Measurements from ENCODE around the gene FOXK2. TPM values are rescaled to one million over a fixed set of nuclear protein-coding genes. Genes with fewer than 3 reads are reported as not detected.

FOXK2 gene
- 10 to 100 TPM in 11 of 12 donors, not detected in 1; 33.6 to 62.0 (median 41.4) TPM for polyA plus RNA-seq (ENCODE audit: insufficient read length in 12 of 12)
- long read RNA-seq, donor 1, full-length matches to known transcripts, result 19 of 63 reads
- long read RNA-seq, donor 1, partial matches to known transcripts, result 35 of 63 reads
- long read RNA-seq, donor 1, other reads (novel, unspliced or antisense), result 9 of 63 reads
- long read RNA-seq, donor 2, full-length matches to known transcripts, result 22 of 49 reads
- long read RNA-seq, donor 2, partial matches to known transcripts, result 27 of 49 reads
- long read RNA-seq, donor 2, other reads (novel, unspliced or antisense), result 0 of 49 reads
- long read RNA-seq, donor 3, full-length matches to known transcripts, result 3 of 8 reads
- long read RNA-seq, donor 3, partial matches to known transcripts, result 5 of 8 reads
- long read RNA-seq, donor 3, other reads (novel, unspliced or antisense), result 0 of 8 reads
- long read RNA-seq, donor 4, full-length matches to known transcripts, result 6 of 6 reads
- long read RNA-seq, donor 4, partial matches to known transcripts, result 0 of 6 reads
- long read RNA-seq, donor 4, other reads (novel, unspliced or antisense), result 0 of 6 reads
- long read RNA-seq, donor 5, full-length matches to known transcripts, result 11 of 366 reads
- long read RNA-seq, donor 5, partial matches to known transcripts, result 355 of 366 reads
- long read RNA-seq, donor 5, other reads (novel, unspliced or antisense), result 0 of 366 reads
- long read RNA-seq, donor 6, full-length matches to known transcripts, result 8 of 13 reads
- long read RNA-seq, donor 6, partial matches to known transcripts, result 5 of 13 reads
- long read RNA-seq, donor 6, other reads (novel, unspliced or antisense), result 0 of 13 reads
- long read RNA-seq, donor 7, full-length matches to known transcripts, result 5 of 5 reads
- long read RNA-seq, donor 7, partial matches to known transcripts, result 0 of 5 reads
- long read RNA-seq, donor 7, other reads (novel, unspliced or antisense), result 0 of 5 reads
- long read RNA-seq, donor 8, full-length matches to known transcripts, result 18 of 26 reads
- long read RNA-seq, donor 8, partial matches to known transcripts, result 8 of 26 reads
- long read RNA-seq, donor 8, other reads (novel, unspliced or antisense), result 0 of 26 reads
- long read RNA-seq, donor 9, full-length matches to known transcripts, result 13 of 13 reads
- long read RNA-seq, donor 9, partial matches to known transcripts, result 0 of 13 reads
- long read RNA-seq, donor 9, other reads (novel, unspliced or antisense), result 0 of 13 reads
- long read RNA-seq, donor 10, full-length matches to known transcripts, result 11 of 21 reads
- long read RNA-seq, donor 10, partial matches to known transcripts, result 10 of 21 reads
- long read RNA-seq, donor 10, other reads (novel, unspliced or antisense), result 0 of 21 reads
- long read RNA-seq, donor 11, full-length matches to known transcripts, result 11 of 59 reads
- long read RNA-seq, donor 11, partial matches to known transcripts, result 7 of 59 reads
- long read RNA-seq, donor 11, other reads (novel, unspliced or antisense), result 41 of 59 reads

DNA sequence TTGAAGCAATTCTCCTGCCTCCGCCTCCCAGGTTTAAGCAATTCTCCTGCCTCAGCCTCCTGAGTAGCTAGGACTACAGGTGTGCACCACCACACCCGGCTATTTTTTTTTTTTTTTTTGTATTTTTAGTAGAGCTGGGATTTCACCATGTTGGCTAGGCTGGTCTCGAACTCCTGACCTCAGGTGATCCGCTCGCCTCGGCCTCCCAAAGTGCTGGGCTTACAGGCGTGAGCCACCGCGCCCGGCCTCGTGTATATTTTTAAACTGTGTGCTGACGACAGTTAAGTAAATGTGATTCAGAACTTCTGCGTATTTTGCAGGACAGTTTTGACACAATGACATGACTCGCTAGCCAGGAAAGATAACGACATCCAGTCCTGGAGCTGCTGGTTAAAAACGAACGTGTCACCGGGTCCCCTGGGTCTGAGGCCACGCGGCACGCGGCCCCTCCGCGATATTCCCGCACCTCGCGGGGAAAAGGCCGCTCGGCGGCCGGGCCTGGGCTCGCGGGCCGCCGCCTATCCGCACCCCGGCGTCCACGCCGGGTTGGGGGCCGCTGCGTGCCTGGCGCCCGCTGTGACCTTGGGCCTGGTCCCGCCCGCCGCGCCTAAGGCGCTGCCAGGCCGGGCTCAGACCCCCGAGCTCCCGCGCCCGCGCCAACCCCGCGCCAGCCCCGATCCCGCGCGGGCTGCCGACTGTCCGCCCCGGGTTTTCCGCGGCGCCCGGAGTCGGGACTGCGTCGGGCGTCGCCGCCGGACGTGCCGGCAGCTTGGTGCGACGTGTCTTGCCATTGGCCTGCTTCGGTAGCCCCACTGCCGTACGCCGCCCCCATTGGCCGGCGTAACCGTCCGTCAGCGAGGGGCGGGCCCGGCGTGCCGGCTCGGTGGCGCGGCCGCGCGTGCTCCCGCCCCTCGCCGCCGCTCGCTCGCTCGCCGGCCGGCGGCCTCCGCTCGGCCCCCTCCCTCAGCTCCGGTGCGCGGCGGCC, at the start of gene FOXK2:
Gene FOXK2 (plus strand): TSS at position 907 of the 985 bp plus-strand sequence. CDS start 157 bp downstream, outside the sequence.
- peak; percentile 96 for DNase-seq

DNA sequence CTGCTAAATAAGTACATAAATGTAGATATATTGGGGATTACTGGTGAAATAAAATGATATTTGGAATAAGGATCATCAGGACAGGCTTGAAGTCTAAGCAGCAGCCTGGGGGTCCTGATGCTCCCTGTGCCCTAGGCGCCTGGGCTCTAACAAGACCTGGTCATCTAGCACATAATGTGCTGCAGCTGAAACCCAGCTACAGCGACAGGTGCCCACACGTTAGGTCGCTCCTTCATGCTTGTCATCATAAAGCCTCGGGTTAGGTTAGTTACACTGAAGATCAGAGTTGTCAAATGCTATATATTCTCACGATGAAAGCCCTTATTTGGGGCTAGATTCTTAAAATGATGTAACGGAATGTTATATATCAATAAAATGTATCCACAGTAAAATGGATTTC, 49.5 kb upstream of the FOXK2 start:
- DNase-seq, result no peak

DNA sequence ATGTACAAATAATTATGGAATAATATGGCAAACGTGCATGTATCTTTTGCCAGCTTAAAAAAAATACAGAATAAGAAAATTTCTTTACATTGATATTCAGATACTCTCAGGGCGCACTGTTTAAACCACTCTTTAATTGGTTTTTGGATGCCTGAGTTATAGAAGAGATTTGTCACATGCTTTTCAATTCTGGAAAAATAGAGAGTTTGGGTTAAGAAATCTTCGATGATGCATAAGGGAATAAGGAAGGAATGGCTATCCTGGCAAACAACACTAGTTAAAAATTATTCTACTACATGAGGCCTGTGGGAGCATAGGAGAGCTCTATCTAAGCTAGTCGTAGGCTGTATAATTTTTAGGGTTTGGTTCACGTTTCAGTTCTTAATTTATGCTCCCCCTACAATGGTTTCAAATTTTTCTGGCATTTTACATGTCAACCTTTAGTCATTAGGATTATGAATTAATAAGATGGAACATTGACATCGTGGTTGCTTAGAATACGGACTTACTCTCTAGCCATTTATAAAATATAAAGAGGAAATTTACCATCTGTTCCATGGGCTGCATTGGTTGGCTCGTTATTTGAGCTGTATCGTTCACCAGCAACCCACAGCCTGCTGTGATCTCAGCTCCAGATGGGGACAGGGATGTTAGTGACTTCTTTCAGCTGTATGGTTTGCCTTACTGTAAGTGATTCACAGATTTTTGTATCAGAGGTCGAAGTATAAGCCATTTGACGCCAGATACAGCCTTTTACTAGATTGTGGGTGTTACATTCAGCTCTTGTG, 45.1 kb upstream of the FOXK2 start:
- DNase-seq, result no peak

DNA sequence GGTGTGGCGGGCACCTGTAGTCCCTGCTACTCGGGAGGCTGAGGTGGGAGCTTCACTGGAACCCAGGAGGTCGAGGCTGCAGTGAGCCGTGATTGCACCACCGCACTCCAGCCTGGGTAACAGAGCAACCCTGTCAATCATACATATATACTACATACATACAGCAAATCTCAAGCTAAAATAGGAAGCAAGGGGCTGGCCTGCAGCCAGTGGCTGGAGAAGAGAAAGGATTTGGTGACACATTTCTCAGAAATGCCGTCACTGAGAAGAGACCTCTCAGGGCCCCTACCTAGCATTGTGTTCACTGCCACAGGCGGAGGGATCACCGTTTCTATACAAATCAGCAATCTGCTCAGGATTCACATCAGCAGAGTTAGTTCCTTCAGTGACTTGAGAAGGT, 44.1 kb upstream of the FOXK2 start:
- no peak for DNase-seq

DNA sequence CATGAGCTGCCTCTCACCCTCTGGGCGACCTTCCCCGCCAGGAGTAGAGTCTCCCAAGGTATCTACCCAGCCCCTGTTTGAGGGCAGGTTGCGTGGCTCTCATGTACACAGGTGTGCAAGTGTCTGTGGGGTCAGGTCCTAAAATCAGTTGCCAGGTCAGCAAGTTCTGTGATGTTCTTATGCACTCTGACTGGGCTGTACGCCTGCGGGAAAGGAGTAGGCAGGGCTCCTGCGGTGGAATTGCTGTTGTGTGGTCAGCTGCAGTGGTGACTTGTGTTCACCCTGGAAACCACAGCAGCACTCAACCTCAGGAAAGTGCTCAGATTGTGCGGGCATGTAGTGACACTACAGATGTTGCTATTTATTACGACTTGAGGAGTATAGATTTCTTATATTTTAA, 41.6 kb upstream of the FOXK2 start:
- no peak for DNase-seq

DNA sequence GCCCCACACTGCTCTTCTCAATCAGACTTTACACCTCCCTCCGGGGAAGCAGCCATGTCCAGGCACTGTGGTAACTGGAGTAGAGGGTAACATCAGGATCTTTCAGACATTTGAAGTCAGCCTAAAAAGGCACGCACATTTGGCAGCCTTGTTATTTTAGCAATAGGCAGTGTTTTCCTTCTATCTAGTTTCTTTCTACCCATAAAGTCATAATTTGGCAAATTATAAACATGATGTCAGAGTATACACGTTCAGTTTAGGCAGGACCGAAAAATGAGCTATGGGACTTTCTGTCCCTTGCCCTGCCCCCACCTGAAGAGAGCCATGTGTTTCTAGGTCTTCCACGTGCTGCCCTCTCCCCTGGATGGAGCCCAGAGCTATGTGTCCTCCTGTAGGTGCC, 39.9 kb upstream of the FOXK2 start:
- no peak for DNase-seq

DNA sequence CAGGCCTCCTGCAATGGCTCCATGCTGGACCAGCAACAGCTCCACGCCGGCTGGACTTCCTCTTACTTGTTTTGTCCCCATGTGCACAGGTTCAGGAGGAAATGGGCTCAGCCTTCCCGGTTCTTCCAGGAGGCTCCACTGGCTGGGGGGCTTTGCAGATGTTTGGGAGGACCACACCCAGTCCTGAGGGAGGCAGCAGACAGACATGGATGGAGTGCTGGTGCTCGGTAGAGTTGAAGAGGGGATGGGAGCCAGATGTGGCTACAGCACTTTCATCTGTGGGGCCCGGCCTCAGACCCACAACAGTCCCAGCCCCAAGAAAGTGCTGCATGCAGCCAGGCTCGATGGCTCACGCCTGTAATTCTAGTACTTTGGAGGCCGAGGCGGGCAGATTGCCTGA, 39.2 kb upstream of the FOXK2 start:
- no peak for DNase-seq

DNA sequence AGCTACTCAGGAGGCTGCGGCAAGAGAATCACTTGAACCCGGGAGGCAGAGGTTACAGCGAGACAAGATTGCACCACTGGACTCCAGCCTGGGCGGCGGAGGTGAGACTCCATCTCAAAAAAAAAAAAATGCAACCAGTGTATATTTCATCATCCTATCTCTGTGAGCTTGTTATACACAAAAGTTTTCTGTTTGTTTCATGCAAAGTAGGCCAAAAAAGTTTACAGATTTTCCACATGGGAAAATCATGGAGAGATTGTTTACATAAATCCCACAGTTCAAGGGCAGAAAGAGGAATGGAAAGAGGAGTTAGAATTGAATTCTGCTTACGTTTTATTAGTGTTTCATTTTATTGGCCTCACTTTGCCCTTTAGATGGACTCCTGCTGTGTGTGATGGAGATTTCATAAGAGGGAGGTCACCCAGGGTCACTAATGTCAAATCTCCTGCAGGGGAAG, 36.3 kb upstream of the FOXK2 start:
- no peak for DNase-seq

DNA sequence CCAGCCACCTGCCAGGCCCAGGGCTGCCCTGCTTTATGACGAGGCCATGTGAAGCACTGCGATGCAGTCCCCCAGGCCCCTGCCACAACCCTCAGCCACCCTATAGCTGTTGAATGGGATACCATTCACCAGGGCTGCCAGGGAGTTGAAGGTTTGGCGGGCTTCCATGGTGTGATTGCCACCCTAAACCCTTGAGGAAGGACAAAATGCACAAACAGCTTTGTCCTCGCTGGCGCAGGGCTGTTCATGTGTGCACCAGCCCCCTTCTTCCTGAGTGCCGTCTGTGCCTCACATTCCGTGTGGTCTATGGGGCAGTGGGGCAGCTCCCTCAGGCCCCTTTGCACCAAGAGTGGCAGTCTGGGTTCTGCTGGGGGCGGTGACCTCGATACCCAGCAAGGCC, 35.7 kb upstream of the FOXK2 start:
- DNase-seq, result no peak

DNA sequence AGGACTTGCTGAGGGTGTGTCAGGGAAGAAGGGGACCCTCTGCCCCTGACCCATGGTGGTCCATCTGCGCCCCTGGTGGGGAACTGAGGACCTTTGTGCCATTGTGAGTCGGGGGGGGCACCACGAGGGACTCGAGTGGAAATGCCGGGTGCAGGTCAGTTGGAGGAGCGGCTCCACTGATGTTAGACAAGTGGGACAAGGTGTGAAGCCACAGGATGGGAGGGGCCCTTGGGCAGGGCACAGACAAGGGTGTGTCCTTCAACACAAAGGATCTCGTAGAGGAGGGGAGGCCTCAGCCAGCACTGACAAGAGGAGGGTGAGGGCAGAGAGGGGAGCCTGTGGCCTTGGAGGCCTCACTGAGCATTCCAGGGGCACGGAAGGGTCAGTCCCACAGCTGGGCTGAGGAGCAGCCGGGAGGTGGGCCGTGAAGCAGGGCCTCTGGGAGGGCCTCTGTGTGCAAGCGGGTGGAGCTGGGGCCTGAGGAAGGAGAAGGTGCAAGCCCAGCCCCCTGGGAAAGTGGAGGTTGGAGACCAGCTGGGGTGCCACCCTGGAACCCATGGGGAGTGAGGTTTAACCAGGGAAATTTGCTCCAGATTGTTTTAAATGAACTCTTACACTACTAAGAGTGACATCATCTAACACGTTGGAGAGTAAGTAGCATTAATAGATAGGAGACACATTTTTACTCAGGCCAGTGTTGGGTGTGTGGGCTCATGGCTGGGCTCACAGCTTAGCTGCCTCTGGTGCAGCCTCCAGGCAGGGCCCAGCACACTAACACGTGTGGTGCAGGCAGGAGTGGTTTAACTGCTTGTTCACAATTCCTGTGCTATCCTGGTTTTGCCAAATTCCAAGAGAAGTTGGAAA, 33.1 kb upstream of the FOXK2 start:
- no peak for DNase-seq

DNA sequence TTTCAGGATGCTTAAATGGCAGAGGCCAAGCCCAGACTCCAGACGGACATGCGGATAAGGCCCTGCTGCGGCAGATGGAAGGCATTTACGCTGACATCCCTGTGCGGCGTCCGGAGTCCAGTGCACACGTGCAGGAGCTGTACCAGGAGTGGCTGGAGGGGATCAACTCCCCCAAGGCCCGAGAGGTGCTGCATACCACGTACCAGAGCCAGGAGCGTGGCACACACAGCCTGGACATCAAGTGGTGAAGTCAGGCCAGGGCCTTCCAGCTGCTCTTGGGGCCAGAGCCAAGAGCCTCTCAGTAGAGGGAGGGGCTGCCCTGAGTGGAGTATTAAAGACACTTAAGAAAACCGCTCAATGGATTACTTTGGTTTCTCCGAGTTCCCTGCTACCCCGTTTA, 31.6 kb upstream of the FOXK2 start:
- DNase-seq, result no peak

DNA sequence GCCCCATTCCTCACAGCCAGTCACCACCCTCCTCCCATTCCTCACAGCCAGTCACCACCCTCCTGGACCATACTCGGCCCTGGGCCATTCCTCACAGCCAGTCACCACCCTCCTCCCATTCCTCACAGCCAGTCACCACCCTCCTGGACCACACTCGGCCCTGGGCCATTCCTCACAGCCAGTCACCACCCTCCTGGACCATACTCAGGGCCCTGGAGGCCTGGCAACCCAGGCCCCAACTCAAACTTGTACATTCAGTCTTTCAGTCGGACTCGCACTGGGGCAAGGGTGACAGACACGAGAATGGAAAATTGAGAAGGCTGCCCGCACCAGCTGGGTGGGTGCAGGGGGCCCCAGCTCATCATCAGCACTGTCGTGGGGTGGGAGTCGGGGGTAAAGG, 30.4 kb upstream of the FOXK2 start:
- no peak for DNase-seq

DNA sequence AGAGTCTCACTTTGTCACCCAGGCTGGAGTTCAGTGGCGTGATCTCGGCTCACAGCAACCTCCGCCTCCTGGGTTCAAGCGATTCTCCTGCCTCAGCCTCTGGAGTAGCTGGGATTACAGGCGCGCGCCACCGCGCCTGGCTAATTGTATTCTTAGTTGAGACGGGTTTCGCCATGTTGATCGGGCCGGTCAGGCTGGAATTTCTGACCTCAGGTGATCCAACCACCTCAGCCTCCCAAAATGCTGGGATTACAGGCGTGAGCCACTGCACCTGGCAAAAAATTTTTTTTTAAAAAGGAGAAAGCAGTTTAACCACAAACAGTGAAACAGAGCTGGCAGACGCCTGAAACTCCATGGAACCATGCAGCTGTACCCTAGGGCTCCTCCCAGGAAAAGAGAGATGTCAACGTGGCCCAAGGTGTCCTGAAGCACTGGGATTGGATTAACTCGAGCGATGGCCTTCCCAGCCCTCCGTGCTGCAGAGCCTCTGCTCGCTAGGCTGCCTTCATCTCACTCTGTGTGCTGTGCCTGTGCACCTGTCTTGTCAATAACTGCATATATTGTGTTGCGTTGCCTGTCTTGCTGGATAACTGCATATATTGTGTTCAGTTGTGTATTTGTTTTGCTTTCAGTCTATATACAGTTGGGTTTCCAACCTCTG, 29.6 kb upstream of the FOXK2 start:
- no peak for DNase-seq

DNA sequence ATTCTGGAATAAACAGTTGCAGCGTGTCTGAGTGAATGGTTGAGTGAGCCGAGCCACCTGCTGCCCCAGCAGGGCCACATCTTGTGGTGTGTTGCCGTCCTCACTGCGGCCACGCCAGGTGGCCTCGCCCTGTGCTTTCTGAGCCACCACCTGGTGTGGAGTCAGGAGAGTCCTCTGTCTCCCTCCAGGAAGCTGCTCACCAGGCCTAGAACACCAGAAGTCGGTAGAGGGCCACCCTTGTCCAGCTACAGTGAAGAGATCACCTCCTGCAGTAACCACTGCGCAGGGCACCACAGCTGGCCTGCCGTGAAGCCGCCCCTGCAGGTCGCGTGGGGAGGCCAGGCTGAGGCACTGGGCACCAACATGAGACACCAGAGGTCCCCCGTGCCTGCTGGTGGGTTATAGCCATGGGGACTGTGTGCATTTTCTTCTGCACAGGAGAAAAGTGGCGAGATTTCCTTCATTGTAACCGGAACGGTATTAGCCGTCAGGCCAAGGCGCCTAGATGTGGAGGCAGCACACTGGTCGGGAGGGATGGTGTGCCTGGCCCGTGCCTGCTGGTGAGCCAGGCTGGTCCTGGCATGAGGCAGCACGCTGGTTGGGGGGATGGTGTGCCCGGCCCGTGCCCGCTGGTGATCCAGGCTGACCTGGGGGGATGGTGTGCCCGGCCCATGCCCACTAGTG, 28.9 kb upstream of the FOXK2 start:
- DNase-seq, result no peak

DNA sequence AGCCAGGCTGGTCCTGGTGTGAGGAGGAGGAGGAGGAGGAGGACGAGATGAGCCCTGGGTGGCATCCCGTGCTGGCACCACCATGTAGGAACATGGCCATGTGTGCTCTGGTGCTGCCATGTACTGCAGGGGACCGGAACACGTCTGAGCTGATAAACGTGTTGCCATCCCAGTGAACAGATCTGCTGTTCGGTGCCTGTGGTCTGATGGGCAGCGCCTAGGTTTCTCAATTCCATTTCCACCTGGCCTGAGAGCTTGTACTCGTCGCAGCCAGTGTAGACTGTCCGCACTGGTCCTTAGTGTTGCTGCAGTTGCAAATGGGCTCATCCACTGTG, 28.4 kb upstream of the FOXK2 start:
- DNase-seq, result no peak

DNA sequence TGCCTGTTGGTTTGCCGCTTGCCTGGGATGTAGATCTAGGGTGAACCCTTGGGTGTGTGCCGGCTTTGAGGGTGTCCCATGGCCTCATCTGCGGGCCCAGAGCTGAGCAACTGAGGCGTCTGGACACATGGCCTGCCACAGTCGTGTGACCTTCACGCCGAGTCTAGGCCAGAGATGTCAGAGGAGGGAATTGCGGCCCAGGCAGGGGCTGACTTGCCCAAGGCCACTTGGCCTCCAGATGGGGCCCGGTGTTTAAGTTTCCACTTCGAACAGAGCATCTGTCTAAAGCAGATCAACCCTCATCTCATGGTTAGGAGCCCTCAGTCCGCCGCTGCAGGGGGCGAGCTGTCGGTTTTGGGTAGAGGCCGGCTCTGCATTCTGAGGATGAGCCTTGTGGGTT, 28.0 kb upstream of the FOXK2 start:
- DNase-seq, result no peak

DNA sequence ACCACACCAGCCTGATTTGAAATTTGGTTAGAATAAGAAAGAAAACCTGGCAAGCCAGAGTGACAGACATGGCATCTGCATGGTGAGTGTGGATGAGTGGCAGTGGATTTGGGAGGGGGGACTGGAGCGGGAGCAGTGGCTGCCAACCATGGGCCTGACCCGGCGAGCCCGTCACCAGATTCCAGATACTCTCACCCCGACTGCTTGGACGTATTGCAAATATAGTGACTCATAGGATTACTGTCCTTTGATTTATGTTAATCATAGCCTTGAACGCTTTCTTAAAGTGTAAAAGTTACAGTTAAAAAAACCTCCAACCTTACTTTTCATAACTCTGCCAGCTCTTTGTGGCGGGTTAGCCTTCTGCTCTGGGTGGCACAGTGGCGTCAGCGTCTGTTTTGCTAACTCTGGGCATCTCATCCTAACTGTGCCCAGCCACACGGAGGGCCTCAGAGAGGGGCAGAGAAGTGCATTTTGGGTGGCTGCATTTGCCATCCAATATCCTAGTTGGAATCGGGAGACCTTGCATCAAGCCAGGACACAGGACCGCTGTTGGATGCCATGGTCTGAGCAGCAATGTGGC, 26.8 kb upstream of the FOXK2 start:
- DNase-seq, result no peak

All from muscle of arm (tissue), 14 donors.